H1 (cell line): Measurements from ENCODE around the gene TPRN.

ENCODE experiments used
- EP300 ChIP-seq, 2 experiments: IDR thresholded peaks; 1 replicate in 1 of 2; 2 replicates in 1 of 2; pipeline ENCODE4 v1.6.1; 2011 to 2012; ENCODE audit warnings: low read depth in 2 of 2, low read length in 2 of 2, mild to moderate bottlenecking in 2 of 2, borderline replicate concordance in 1 of 2, inconsistent platforms in 1 of 2, moderate library complexity in 1 of 2
- JUN ChIP-seq: IDR thresholded peaks from 2 replicates; pipeline ENCODE4 v1.6.1; 2011; ENCODE audit warnings: low read depth, mild to moderate bottlenecking, improper control_type of control experiment, low read length
- POLR2A ChIP-seq, 2 experiments: IDR thresholded peaks; 1 replicate in 1 of 2; 2 replicates in 1 of 2; pipeline ENCODE4 v1.6.1; 2011; ENCODE audit warnings: low read depth in 2 of 2, low read length in 2 of 2, mild to moderate bottlenecking in 2 of 2; ENCODE audit errors: control extremely low read depth in 1 of 2

GRCh38 chr9:137190315-137190856 lies 10.2 kb downstream of the TPRN start:
- TF ChIP-seq POLR2A (IDR thresholded peaks at IDR 0.05; ENCODE audit: control extremely low read depth in 1 of 2, low read depth in 2 of 2, low read length in 2 of 2) (no peak), JUN (no peak), EP300 (IDR thresholded peaks at IDR 0.05; ENCODE audit: borderline replicate concordance in 1 of 2, low read depth in 2 of 2, low read length in 2 of 2) (no peak)
